ENCODE results near the gene CLDN5.
"Not testable (repeated sequence)": the region's sequence is repeated elsewhere in the genome, so short reads cannot be mapped to it uniquely, and the experiment has no call there.

The CLDN5 gene, protein sequence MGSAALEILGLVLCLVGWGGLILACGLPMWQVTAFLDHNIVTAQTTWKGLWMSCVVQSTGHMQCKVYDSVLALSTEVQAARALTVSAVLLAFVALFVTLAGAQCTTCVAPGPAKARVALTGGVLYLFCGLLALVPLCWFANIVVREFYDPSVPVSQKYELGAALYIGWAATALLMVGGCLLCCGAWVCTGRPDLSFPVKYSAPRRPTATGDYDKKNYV

DNA sequence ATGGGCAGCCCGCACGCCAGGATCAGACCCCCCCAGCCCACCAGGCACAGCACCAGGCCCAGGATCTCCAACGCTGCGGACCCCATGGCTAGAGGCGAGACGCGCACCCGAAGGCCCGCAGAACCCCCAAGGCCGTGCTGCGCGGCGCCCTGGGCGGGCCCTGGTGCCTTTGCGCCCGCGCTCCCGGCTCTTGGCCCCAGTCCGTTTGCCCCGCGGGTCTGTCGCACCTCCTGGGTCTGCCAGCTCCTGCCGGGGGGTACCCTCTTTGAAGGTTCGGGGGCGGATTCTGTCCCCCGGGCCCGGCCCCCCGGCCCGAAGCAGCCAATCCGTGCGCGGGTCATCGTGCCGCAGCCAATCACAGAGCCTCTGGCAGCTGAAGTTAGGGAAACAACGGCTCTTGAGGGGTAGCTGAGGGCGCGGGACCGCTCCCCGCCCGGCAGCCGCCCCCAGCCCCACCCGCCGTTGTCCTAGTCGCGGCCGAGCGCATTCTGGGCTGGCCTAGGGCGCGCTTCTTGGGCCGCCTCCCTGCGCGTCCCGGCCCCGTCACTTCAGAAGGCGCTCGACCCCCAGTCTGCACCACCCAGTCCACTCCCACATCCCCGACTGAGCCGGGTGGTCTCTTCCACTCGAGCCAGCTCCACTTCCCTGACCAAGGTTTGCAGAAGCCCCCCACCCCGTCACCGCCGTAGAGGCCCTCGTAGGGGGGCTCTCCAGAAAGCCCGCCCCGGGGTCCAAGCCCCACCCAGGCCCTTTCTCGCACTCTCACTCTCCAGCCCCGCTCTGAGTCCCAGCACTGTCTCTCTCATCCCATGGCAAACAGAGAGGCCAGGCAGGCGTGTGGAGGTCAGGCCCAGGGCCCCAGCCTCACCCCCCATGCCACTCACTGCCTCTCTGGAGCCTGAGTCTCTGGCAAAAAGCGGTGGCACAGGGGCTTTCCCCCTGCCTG, at the start of gene CLDN5:
Gene CLDN5 (minus strand): TSS at position 241 of the 946 bp plus-strand sequence. CDS start 155 bp downstream, at position 86.
- no peak for DNase-seq

DNA sequence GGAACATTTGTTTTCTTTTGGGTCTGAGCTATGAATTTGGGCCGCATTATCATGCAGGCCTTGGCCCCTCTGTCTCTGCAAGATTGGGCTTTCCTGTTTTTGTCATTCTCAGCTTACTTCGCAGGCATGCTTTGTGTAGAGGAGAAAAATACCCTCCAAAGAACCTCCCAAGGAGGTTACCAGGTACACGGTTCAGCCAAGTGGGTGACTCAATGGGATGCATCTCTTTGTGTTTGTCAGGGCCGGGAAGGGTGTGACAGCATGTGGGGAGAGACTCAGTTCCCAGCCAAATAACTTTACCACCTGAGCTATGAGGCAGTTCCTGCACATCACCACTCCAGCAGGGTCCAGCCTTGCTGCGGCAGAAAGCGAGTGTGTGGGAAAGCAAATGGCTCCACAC, 47.8 kb upstream of the CLDN5 start:
- DNase-seq = no peak

GRCh38 chr22:19571207-19571795, 47.1 kb upstream of the CLDN5 start:
- DNase-seq = no peak

DNA sequence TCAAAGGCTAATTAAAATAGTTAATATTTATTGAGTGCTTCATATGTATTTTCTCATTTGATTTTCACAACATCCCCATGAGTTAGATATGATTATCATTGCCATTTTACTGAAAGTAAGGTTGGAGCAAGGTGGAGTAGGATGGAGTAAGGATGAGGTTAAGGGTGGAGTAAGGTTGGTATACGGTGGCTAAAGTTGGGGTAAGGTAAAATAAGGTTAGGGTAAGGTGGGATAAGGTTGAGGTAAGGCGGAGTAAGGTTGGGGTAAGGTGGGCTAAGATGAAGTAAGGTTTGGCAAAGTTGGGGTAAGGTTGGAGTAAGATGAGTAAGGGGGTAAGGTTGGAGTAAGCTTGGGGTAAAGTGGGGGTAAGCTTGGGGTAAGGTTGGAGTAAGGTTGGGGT, 45.8 kb upstream of the CLDN5 start:
- DNase-seq = no peak

DNA sequence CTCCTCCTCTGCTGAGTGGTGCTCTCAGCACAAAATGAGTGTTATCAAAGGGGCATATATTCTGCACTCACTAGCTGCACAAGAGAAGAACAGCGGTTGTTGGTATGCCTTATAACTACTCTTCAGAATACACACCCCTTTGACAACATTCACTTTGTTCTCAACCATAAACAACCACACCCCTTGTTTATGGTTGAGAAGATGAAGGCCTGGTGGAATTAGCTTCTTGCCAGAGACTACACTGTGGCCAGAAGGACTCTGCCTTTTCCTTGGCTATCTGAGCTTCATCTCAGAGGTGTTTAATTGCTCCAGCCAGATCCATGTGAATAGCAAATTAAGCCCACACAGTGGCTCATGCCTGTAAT, 45.0 kb upstream of the CLDN5 start:
- DNase-seq = no peak

- DNase-seq = no peak
Observed at GRCh38 chr22:19568337-19569275, 44.4 kb upstream of the CLDN5 start.

DNA sequence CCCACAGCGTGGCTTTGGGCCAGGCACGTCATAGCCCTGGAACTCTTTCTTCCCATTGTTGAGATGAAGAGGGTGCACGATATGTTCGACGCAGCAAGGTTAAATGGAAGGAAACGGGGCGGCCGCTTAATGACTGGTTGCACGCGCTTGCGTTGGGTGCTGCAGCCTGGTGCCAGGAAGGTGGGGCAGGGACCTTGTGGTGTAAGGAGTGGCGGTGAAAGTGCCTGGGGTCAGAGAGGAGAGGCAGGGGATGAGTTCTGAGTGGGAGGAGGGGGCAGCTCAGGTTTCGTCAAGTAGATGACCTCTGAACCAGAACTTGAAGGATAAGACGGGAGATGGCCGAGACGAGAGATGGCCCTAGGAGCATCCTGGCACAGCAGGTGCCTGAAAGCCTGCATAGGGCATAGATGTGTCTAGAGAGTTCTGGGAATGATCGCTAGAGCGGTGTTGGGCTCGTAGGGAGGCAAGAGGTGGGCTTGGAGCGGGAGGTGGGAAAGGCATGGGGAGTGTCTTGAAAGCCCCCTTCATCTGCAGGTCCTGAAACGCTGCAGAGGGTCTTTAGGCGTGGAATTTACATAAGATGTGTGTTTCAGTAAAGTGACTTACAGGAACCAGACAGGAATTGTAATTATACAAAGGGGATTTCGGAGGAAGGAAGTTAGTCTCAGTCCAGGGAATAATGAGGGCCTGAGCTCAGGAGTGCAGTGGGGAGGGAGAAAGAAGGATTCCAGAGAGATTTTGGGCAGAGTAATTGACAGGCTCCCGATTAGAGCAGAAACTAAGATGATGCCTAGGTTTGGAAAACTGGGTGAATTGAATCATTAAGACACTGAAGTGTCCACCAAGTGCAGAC, 43.2 kb upstream of the CLDN5 start:
- no peak for DNase-seq

- DNase-seq = no peak
Observed at GRCh38 chr22:19566279-19567156, 42.3 kb upstream of the CLDN5 start.

DNA sequence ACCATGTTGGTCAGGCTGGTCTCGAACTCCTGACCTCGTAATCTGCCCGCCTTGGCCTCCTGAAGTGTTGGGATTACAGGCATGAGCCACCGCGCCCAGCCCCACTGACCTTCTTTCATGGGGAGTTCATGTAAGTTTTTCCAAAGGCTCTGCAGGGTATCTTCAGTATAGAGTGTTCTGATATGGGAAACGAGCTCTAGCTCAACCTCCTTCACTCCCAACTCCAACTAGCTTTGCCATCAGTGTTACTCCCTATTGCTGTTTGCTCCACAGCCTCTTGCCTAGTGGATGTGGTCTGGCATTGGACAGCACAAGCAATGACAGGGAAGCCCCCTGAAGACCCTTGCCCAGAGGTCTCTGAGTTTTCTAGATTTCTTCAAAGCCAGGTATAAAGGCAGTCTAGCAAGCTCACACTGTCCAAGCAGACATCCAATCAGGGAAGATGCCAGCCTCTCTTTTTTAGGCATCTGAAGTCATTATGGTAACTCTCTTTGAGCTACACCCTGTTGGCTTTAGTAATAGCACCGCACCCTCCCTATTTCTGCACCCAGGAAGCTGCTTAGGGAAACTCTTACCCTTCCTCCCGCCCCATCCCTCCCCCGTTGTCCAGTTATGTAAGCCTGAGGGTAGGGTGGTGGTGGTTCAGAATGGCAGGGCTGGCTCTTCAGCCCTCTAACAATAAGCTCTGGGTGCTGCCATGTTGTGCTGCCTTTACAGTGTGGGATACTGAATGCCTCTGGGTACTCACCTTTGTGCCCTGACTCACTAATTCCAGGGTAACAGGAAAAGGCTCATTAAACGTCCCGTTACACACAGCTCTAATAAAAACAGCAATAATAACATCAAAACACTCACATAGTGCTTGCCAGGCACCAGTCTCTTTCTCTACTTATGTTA, 41.4 kb upstream of the CLDN5 start:
- DNase-seq = no peak

DNA sequence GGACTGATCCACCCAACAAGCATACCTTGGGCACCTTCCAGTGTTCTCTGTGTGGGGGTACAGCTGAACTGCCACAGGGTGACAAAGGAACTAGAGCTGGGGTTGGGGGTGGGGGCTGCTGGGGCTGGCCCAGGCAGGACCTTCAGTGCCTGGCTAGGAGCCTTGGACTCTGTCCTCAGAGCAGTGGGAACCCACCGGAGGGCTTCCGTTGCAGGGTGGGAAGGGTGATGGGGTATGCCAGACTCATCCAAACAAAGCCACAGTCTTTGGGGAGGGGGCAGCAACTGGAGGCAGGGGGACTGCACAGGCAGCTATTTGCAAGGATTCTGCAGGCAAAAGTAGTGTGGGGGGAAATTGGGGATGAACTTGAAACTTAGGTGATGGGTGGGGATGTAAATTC, 35.7 kb upstream of the CLDN5 start:
- DNase-seq = no peak

- DNase-seq = no peak
Observed at GRCh38 chr22:19559324-19559811, 35.2 kb upstream of the CLDN5 start.

GRCh38 chr22:19556963-19557545, 32.8 kb upstream of the CLDN5 start:
- DNase-seq = no peak

GRCh38 chr22:19555651-19556050, 31.4 kb upstream of the CLDN5 start:
- no peak for DNase-seq

DNA sequence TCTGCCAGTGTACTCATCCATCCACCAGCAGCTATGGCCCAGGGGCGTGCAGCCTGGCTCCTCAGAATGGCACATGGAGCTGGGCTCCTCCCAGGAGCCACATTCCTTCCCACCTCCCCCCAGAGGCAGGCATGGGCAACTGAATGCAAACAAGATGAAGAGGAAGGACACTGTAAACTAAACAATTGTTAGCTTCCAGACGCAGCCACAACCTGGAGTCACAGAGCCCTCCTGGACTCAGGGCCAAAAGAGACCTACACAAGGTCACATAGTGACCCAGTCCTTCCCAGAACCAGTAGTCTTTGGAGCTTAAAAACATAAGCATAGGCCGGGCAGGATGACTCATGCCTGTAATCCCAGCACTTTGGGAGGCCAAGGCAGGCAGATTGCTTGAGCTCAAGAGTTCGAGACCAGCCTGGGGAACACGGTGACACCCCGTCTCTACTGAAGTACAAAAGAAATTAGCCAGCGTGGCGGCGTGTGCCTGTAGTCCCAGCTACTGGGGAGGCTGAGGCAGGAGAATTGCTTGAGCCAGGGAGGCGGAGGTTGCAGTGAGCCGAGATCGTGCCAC, 30.7 kb upstream of the CLDN5 start:
- no peak for DNase-seq

DNA sequence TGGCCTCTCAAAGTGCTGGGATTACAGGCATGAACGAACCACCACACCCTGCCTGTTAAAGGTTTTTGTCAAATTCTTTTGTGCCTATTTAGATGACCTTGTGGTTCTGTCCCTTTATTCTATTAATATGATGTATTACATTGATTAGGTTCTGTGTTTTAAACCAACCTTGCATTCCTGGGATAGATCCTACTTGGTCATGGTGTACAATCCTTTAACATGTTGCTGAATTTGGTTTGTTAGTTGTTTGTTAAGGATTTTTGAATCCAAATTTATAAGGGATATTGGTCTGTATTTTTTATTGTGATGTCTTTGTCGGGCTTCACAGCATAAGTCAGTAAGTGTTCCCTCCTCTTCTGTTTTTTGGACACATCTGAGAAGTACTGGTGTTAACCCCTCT, 29.0 kb upstream of the CLDN5 start:
- DNase-seq = no peak

- DNase-seq = no peak
Observed at GRCh38 chr22:19550382-19550781, 26.2 kb upstream of the CLDN5 start.

GRCh38 chr22:19549428-19549827, 25.2 kb upstream of the CLDN5 start:
- DNase-seq = no peak

GRCh38 chr22:19548964-19549363, 24.8 kb upstream of the CLDN5 start:
- DNase-seq = no peak

DNA sequence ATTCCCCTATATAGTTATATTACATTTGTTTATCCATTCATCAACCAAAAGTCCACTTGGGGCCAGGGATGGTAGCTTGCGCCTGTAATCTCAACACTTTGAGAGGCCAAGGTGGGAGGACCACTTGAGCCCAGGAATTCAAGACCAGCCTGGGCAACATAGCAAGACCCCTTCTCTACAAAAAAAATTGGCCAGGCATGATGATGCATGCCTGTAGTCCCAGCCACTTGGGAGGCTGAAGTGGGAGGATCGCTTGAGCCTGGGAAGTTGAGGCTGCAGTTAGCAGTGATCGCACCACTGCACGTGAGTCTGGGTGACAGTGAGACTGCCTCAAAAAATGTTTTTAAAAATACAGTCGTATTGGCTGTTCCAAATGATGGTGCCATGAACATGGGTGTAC, 24.2 kb upstream of the CLDN5 start:
- not testable (repeated sequence) for DNase-seq

Measured in midbrain (tissue), 1 donor.